SK-N-SH (cell line): ENCODE measurements around the gene KIDINS220. TPM values are rescaled to one million over a fixed set of nuclear protein-coding genes. Genes with fewer than 3 reads are reported as not detected.

Experiments used
- CHD2 ChIP-seq: fragments of 150-350 bp; IDR thresholded peaks from 2 replicates; pipeline ENCODE4 v1.6.1; 2018; ENCODE audit warnings: low read length; ENCODE audit not compliant: partially characterized antibody
- EP300 ChIP-seq, 2 experiments: IDR thresholded peaks; 2 replicates each; pipeline versions ENCODE4 v1.4.0 to v1.6.1; 2012; ENCODE audit warnings: borderline replicate concordance in 1 of 2, low read depth in 1 of 2, low read length in 1 of 2
- EZH2phosphoT487 ChIP-seq: fragments of 200-600 bp; sonication (generic); IDR thresholded peaks from 2 replicates; pipeline ENCODE4 v1.6.1; 2017; ENCODE audit warnings: low read depth, mixed run types, mild to moderate bottlenecking, antibody characterized with exemption, moderate library complexity, borderline replicate concordance
- FOSL2 ChIP-seq: IDR thresholded peaks from 2 replicates; pipeline ENCODE4 v1.4.0; 2012; ENCODE audit warnings: low read depth, mild to moderate bottlenecking, moderate library complexity, borderline replicate concordance
- FOXJ3 ChIP-seq: sonication (generic); formaldehyde crosslinking; IDR thresholded peaks from 2 replicates; pipeline ENCODE4 v1.5.1; 2020; ENCODE audit warnings: mild to moderate bottlenecking, missing genetic modification reagents
- FOXM1 ChIP-seq: IDR thresholded peaks from 2 replicates; pipeline ENCODE4 v1.4.0; 2012; ENCODE audit warnings: low read depth, mild to moderate bottlenecking
- GATA2 ChIP-seq: sonication (generic); formaldehyde crosslinking; IDR thresholded peaks from 2 replicates; pipeline ENCODE4 v1.5.0; 2020; ENCODE audit warnings: mild to moderate bottlenecking, missing genetic modification reagents
- MEF2A ChIP-seq: IDR thresholded peaks from 2 replicates; pipeline ENCODE4 v1.4.0; 2012; ENCODE audit warnings: low read depth, borderline replicate concordance
- MXI1 ChIP-seq: IDR thresholded peaks from 2 replicates; pipeline ENCODE4 v1.6.1; 2012; ENCODE audit warnings: mild to moderate bottlenecking, low read depth, low read length, improper control_type of control experiment
- POLR2AphosphoS5 ChIP-seq: IDR thresholded peaks from 2 replicates; pipeline ENCODE4 v1.6.1; 2012; ENCODE audit warnings: low read depth, low read length
- RFX5 ChIP-seq: IDR thresholded peaks from 2 replicates; pipeline ENCODE4 v1.6.1; 2012; ENCODE audit warnings: mild to moderate bottlenecking, improper control_type of control experiment, low read length
- RXRA ChIP-seq: IDR thresholded peaks from 2 replicates; pipeline ENCODE4 v1.4.0; 2012; ENCODE audit warnings: low read depth, mild to moderate bottlenecking, borderline replicate concordance
- SIN3A ChIP-seq: IDR thresholded peaks from 2 replicates; pipeline ENCODE4 v1.6.1; 2012; ENCODE audit warnings: low read depth, mild to moderate bottlenecking, low read length, moderate library complexity, borderline replicate concordance
- TAF1 ChIP-seq: IDR thresholded peaks from 2 replicates; pipeline ENCODE4 v1.6.1; 2012; ENCODE audit warnings: low read depth, mild to moderate bottlenecking, low read length, moderate library complexity, borderline replicate concordance
- TEAD4 ChIP-seq: IDR thresholded peaks from 2 replicates; pipeline ENCODE4 v1.4.0; 2012; ENCODE audit warnings: mild to moderate bottlenecking, borderline replicate concordance; ENCODE audit not compliant: insufficient read depth
- polyA plus RNA-seq, 3 experiments: library from polyadenylated mRNA; depleted of rRNA; stranded (reverse); fragments of >200 nt; gene quantifications; 2 replicates each; pipeline ENCODE4 v1.2.3, GENCODE V29; 2012
- TF ChIP-seq, protein P1 (sequence below): fragments of 150-350 bp; IDR thresholded peaks from 2 replicates; pipeline ENCODE4 v1.6.1; 2016; ENCODE audit warnings: mild to moderate bottlenecking, low read depth, low read length
- TF ChIP-seq, protein P2 (sequence below): fragments of 200-600 bp; sonication (generic); IDR thresholded peaks from 2 replicates; pipeline ENCODE4 v1.6.1; 2017; ENCODE audit warnings: antibody characterized with exemption, mild to moderate bottlenecking, moderate library complexity
- TF ChIP-seq, protein P3 (sequence below): IDR thresholded peaks from 2 replicates; pipeline ENCODE4 v1.6.1; 2012; ENCODE audit warnings: mild to moderate bottlenecking, low read depth, low read length, moderate library complexity
- TF ChIP-seq, protein P4 (sequence below): fragments of 150-350 bp; IDR thresholded peaks from 2 replicates; pipeline ENCODE4 v1.6.1; 2017; ENCODE audit warnings: antibody characterized with exemption, low read length, low read depth, borderline replicate concordance

KIDINS220 gene
- polyA plus RNA-seq, 1 of the 3 experiments (the other 2 are of a cell fraction), result 18.2 TPM

DNA sequence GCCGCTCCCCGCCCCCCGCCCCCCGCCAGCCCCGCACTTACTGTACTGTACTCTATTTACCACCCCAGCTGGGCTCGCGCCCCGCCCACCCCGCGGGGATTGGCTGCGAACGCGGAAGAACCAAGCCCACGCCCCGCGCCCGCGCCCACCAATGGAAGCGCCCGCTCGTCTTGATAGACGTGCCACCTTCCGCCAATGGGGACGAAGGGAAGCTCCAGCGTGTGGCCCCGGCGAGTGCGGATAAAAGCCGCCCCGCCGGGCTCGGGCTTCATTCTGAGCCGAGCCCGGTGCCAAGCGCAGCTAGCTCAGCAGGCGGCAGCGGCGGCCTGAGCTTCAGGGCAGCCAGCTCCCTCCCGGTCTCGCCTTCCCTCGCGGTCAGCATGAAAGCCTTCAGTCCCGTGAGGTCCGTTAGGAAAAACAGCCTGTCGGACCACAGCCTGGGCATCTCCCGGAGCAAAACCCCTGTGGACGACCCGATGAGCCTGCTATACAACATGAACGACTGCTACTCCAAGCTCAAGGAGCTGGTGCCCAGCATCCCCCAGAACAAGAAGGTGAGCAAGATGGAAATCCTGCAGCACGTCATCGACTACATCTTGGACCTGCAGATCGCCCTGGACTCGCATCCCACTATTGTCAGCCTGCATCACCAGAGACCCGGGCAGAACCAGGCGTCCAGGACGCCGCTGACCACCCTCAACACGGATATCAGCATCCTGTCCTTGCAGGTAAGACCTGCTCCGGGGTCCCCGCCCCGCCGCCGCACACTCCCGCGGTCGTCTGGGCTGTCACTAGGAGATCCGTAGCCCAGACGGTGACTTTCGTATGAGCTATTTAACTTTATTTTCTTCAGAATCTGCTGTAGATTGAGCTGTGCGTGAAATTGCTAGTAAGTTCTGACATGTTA lies 155.4 kb downstream of the KIDINS220 start, which contains the start of gene ID2 (continued):
- TF ChIP-seq, protein P1, sequence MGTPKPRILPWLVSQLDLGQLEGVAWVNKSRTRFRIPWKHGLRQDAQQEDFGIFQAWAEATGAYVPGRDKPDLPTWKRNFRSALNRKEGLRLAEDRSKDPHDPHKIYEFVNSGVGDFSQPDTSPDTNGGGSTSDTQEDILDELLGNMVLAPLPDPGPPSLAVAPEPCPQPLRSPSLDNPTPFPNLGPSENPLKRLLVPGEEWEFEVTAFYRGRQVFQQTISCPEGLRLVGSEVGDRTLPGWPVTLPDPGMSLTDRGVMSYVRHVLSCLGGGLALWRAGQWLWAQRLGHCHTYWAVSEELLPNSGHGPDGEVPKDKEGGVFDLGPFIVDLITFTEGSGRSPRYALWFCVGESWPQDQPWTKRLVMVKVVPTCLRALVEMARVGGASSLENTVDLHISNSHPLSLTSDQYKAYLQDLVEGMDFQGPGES, result peak; percentile 94
- TF ChIP-seq POLR2AphosphoS5, result peak; percentile 100
- no peak for TF ChIP-seq RXRA
- peak; percentile 99 for TF ChIP-seq SIN3A
- TF ChIP-seq, protein P2, sequence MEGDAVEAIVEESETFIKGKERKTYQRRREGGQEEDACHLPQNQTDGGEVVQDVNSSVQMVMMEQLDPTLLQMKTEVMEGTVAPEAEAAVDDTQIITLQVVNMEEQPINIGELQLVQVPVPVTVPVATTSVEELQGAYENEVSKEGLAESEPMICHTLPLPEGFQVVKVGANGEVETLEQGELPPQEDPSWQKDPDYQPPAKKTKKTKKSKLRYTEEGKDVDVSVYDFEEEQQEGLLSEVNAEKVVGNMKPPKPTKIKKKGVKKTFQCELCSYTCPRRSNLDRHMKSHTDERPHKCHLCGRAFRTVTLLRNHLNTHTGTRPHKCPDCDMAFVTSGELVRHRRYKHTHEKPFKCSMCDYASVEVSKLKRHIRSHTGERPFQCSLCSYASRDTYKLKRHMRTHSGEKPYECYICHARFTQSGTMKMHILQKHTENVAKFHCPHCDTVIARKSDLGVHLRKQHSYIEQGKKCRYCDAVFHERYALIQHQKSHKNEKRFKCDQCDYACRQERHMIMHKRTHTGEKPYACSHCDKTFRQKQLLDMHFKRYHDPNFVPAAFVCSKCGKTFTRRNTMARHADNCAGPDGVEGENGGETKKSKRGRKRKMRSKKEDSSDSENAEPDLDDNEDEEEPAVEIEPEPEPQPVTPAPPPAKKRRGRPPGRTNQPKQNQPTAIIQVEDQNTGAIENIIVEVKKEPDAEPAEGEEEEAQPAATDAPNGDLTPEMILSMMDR, result no peak
- peak in 1 of 2 experiments; percentile 33; a peak in 1 of 4 replicates for TF ChIP-seq EP300 (IDR thresholded peaks at IDR 0.05; ENCODE audit: borderline replicate concordance in 1 of 2, low read depth in 1 of 2, low read length in 1 of 2)
- TF ChIP-seq EZH2phosphoT487, result no peak
- peak; percentile 86 for TF ChIP-seq CHD2
- no peak for TF ChIP-seq TEAD4
- no peak for TF ChIP-seq GATA2
- TF ChIP-seq RFX5, result peak; percentile 81
- no peak; the same call in 1 of the 2 replicates for TF ChIP-seq FOSL2
- TF ChIP-seq, protein P3, sequence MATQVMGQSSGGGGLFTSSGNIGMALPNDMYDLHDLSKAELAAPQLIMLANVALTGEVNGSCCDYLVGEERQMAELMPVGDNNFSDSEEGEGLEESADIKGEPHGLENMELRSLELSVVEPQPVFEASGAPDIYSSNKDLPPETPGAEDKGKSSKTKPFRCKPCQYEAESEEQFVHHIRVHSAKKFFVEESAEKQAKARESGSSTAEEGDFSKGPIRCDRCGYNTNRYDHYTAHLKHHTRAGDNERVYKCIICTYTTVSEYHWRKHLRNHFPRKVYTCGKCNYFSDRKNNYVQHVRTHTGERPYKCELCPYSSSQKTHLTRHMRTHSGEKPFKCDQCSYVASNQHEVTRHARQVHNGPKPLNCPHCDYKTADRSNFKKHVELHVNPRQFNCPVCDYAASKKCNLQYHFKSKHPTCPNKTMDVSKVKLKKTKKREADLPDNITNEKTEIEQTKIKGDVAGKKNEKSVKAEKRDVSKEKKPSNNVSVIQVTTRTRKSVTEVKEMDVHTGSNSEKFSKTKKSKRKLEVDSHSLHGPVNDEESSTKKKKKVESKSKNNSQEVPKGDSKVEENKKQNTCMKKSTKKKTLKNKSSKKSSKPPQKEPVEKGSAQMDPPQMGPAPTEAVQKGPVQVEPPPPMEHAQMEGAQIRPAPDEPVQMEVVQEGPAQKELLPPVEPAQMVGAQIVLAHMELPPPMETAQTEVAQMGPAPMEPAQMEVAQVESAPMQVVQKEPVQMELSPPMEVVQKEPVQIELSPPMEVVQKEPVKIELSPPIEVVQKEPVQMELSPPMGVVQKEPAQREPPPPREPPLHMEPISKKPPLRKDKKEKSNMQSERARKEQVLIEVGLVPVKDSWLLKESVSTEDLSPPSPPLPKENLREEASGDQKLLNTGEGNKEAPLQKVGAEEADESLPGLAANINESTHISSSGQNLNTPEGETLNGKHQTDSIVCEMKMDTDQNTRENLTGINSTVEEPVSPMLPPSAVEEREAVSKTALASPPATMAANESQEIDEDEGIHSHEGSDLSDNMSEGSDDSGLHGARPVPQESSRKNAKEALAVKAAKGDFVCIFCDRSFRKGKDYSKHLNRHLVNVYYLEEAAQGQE, result peak; percentile 89
- peak; percentile 92 for TF ChIP-seq MXI1
- no peak for TF ChIP-seq MEF2A
- no peak for TF ChIP-seq FOXJ3
- TF ChIP-seq FOXM1, result 0 out of 2 replicates have a peak, but pooled peaks have one; percentile 16
- peak; percentile 100 for TF ChIP-seq TAF1
- TF ChIP-seq, protein P4, sequence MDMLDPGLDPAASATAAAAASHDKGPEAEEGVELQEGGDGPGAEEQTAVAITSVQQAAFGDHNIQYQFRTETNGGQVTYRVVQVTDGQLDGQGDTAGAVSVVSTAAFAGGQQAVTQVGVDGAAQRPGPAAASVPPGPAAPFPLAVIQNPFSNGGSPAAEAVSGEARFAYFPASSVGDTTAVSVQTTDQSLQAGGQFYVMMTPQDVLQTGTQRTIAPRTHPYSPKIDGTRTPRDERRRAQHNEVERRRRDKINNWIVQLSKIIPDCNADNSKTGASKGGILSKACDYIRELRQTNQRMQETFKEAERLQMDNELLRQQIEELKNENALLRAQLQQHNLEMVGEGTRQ, result no peak
